ENCODE measurements around the gene CHST8.

The CHST8 gene

DNA sequence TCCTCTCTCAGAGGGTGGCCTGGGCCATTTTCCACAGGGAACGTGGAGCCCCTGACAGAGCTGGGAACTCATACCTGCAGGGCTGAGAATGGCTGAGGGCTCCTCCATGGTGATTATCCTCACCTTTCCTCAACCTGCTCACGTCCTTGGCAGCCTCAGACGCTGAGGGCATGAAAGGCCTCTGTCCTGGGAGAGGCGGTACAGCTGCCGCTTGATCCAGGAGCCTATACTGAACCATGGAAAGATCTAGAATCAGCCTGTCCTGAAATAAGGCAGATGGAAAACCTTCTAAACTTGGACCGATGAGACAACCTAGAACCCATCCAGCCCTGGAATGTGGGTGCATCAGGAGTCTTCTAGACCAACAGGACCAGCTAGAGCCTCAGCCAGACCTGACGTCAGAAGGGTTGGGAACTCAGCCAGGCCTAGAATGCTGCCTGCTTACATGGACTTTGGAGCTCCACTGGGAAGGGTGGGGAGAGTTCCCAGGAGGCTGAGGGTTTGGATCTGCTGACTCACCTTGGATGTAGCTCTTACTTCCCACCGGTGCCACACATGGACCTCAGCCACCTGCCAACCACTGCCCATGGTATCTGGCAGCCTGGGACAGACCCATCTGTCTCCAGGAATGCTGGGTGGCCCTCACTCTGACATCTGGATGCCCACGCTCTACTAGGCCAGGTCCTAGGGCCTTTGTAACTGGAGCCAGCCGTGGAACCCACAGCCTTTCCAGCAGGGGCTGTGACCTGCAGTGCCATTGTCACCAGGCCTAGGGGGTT lies 182.5 kb downstream of the CHST8 start:
- Histone ChIP-seq H3K27me3 (ENCODE audit: low read depth, low read length) (no peaks in the 10 kb centered on the region), H3K36me3 (ENCODE audit: control insufficient read depth in 1 of 2, insufficient read depth in 2 of 2, low read length in 2 of 2) (peaks cover 5 to 32% of the 10 kb centered on the region in 2 donors), H3K27ac (ENCODE audit: low read length) (peak overlapping the region; percentile 6), H3K4me3 (ENCODE audit: low read depth in 1 of 2, low read length in 2 of 2) (no peak overlapping the region), H3K9me3 (ENCODE audit: control insufficient read depth in 1 of 2, low read length in 2 of 2) (no peaks in the 10 kb centered on the region), H3K4me1 (ENCODE audit: control insufficient read depth in 1 of 2, insufficient read depth in 2 of 2, low read length in 2 of 2) (peaks cover 0 to 25% of the 10 kb centered on the region in 2 donors)

DNA sequence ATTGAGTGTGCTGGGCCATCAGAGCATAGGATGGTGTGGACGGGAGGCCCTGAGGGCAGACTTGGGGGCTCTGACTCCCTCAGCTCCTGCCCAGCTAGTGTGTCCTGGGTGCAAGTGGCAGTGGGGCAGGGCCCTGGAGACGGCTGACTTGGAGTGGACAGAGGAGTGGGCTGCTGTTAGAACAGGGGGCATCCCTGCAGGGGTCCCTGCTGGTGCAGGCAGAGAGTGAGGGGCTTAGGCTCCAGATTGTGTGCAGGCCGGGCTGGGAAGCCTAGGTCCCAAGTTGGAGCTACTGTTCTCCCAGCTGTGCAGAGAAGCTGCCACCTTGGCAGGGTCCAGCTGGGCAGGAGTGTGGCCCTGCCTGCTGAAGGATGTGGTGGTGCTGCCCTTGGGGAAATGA lies 183.6 kb downstream of the CHST8 start:
- no peak overlapping the region for H3K4me3 ChIP-seq (ENCODE audit: low read depth in 1 of 2, low read length in 2 of 2)
- no peak overlapping the region for H3K27ac ChIP-seq (ENCODE audit: low read length)
- H3K27me3 ChIP-seq (ENCODE audit: low read depth, low read length): no peaks in the 10 kb centered on the region
- H3K9me3 ChIP-seq (ENCODE audit: control insufficient read depth in 1 of 2, low read length in 2 of 2): no peaks in the 10 kb centered on the region
- peaks cover 0 to 19% of the 10 kb centered on the region in 2 donors for H3K4me1 ChIP-seq (ENCODE audit: control insufficient read depth in 1 of 2, insufficient read depth in 2 of 2, low read length in 2 of 2)
- H3K36me3 ChIP-seq (ENCODE audit: control insufficient read depth in 1 of 2, insufficient read depth in 2 of 2, low read length in 2 of 2): peaks cover 5 to 32% of the 10 kb centered on the region in 2 donors

DNA sequence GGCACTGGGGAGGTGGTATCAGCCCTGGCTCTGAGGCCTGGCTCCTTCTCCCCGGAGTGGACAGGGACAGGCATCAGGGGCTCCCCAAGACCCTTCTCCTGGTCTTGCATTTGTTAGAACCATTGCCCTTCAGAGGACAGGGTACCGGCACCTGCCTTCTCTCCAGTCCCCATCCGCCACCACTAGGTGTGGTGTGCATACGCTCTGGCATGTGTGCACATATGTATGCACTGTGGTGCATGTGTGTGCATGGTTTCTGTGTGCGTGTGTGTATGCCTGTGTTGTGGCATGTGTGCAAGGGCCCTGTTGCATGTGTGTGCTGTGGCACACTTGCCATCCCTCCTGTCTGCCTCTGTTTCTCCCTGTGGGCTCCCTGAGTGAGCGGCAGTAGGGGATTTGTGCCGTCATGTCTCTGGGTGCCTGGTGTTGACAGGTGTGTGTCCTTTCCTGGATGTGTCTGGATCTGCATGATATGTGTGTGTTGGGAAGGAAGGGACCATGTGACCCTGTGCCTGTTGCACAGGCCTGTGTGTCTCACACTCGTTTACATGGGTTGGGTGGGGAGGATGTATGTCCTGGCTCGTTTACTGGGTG lies 184.2 kb downstream of the CHST8 start:
- no peaks in the 10 kb centered on the region for H3K9me3 ChIP-seq (ENCODE audit: control insufficient read depth in 1 of 2, low read length in 2 of 2)
- peaks cover 4 to 33% of the 10 kb centered on the region in 2 donors for H3K36me3 ChIP-seq (ENCODE audit: control insufficient read depth in 1 of 2, insufficient read depth in 2 of 2, low read length in 2 of 2)
- no peaks in the 10 kb centered on the region for H3K27me3 ChIP-seq (ENCODE audit: low read depth, low read length)
- peaks cover 0 to 19% of the 10 kb centered on the region in 2 donors for H3K4me1 ChIP-seq (ENCODE audit: control insufficient read depth in 1 of 2, insufficient read depth in 2 of 2, low read length in 2 of 2)
- no peak overlapping the region for H3K4me3 ChIP-seq (ENCODE audit: low read depth in 1 of 2, low read length in 2 of 2)
- no peak overlapping the region for H3K27ac ChIP-seq (ENCODE audit: low read length)

DNA sequence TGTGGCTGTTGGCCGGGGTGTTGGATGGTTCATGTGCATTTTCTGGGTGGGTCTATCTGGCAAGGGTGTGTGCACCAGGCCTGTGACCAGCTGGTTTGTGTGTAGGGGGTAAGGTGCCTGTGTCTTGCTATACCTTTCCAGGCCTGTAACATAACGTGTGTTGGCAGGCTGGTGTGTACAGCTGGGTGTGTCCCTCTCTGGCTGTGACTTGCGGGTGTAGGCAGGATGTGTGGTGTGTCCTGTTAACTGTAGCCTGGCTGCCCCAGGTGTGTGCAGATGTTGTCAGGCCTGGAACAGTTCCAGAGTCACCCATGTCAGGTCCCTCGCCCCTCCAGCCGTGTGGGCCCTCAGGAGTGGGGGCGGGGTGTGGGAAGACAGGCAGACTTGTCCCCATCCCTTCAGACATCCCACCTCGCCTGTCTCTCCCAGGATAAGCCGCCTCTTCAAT lies 184.7 kb downstream of the CHST8 start:
- Histone ChIP-seq H3K4me3 (ENCODE audit: low read depth in 1 of 2, low read length in 2 of 2) (no peak overlapping the region), H3K36me3 (ENCODE audit: control insufficient read depth in 1 of 2, insufficient read depth in 2 of 2, low read length in 2 of 2) (peaks cover 0 to 33% of the 10 kb centered on the region in 2 donors), H3K27me3 (ENCODE audit: low read depth, low read length) (no peaks in the 10 kb centered on the region), H3K4me1 (ENCODE audit: control insufficient read depth in 1 of 2, insufficient read depth in 2 of 2, low read length in 2 of 2) (peaks cover 0 to 19% of the 10 kb centered on the region in 2 donors), H3K9me3 (ENCODE audit: control insufficient read depth in 1 of 2, low read length in 2 of 2) (no peaks in the 10 kb centered on the region), H3K27ac (ENCODE audit: low read length) (no peak overlapping the region)

DNA sequence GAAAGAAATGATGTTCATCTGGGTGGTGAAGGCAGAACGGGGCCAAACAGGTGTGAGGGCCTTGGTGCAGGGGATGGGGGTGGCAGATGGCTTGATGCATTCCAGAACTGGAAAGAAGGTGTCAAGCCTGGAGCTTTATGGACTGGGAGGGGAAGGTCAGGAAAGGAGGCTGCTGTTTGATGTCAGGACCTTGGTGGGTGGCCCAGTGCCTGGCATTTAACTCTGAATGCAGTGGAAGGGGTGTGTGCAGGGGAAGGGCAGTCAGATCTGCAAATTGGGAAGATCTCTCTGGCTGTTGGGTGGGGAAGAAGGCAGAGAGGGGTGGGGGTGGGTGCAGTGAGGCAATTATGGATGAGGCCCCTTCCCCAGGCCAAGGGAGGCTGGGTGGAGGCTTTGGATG lies 186.6 kb downstream of the CHST8 start:
- no peak overlapping the region for H3K4me3 ChIP-seq (ENCODE audit: low read depth in 1 of 2, low read length in 2 of 2)
- H3K27me3 ChIP-seq (ENCODE audit: low read depth, low read length): no peaks in the 10 kb centered on the region
- no peaks in the 10 kb centered on the region for H3K9me3 ChIP-seq (ENCODE audit: control insufficient read depth in 1 of 2, low read length in 2 of 2)
- peaks cover 6 to 46% of the 10 kb centered on the region in 2 donors for H3K36me3 ChIP-seq (ENCODE audit: control insufficient read depth in 1 of 2, insufficient read depth in 2 of 2, low read length in 2 of 2)
- H3K4me1 ChIP-seq (ENCODE audit: control insufficient read depth in 1 of 2, insufficient read depth in 2 of 2, low read length in 2 of 2): peaks cover 0 to 19% of the 10 kb centered on the region in 2 donors
- H3K27ac ChIP-seq (ENCODE audit: low read length): no peak overlapping the region

DNA sequence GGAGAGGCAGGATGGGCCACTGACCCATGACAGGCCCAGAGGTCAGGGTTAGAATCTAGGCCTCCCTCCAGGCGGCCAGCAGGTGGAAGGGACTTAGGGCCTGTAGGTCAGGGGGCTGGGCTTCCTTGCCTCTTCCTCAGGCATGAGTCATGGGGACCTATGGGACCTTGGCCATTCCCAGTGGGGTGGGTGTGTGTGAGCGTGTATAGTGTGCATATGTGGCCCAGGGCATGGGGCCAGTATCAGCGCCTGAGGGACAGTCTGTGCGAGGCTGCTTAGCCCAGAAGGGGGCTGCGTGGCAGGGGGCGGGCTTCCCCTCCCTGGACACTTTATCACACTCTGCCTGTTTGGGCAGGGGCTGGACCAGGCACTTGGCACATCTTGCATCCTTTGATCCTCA lies 188.2 kb downstream of the CHST8 start:
- peaks cover 6 to 46% of the 10 kb centered on the region in 2 donors for H3K36me3 ChIP-seq (ENCODE audit: control insufficient read depth in 1 of 2, insufficient read depth in 2 of 2, low read length in 2 of 2)
- no peaks in the 10 kb centered on the region for H3K9me3 ChIP-seq (ENCODE audit: control insufficient read depth in 1 of 2, low read length in 2 of 2)

DNA sequence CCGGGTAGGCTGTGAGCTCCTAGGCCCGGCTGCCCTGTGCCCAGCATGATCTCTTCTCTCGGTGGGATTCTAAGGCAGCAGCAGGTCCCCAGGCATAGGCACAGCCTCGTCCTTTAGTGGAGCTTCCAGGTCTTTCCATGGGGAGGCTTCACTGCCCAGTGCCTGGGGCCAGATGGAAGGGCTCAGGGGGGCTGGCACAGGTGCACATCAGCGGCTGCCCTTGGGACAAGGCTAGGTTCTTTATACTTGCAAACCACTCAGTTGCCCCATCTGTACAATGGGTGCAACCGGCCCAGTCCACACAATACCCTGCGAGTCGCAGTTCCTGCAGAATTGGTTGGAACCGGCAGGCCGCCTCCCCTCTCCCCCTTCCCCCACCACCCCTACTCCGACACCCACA lies 189.1 kb downstream of the CHST8 start:
- Histone ChIP-seq H3K4me3 (ENCODE audit: low read depth in 1 of 2, low read length in 2 of 2) (no peak overlapping the region), H3K9me3 (ENCODE audit: control insufficient read depth in 1 of 2, low read length in 2 of 2) (no peaks in the 10 kb centered on the region), H3K4me1 (ENCODE audit: control insufficient read depth in 1 of 2, insufficient read depth in 2 of 2, low read length in 2 of 2) (peaks cover 0 to 4% of the 10 kb centered on the region in 2 donors), H3K36me3 (ENCODE audit: control insufficient read depth in 1 of 2, insufficient read depth in 2 of 2, low read length in 2 of 2) (peaks cover 6 to 44% of the 10 kb centered on the region in 2 donors), H3K27me3 (ENCODE audit: low read depth, low read length) (no peaks in the 10 kb centered on the region), H3K27ac (ENCODE audit: low read length) (no peak overlapping the region)

More for the DNA sequence above, 188.2 kb downstream of the CHST8 start:
- no peak overlapping the region for H3K27ac ChIP-seq (ENCODE audit: low read length)
- no peak overlapping the region for H3K4me3 ChIP-seq (ENCODE audit: low read depth in 1 of 2, low read length in 2 of 2)
- peaks cover 0 to 9% of the 10 kb centered on the region in 2 donors for H3K4me1 ChIP-seq (ENCODE audit: control insufficient read depth in 1 of 2, insufficient read depth in 2 of 2, low read length in 2 of 2)
- H3K27me3 ChIP-seq (ENCODE audit: low read depth, low read length): no peaks in the 10 kb centered on the region

DNA sequence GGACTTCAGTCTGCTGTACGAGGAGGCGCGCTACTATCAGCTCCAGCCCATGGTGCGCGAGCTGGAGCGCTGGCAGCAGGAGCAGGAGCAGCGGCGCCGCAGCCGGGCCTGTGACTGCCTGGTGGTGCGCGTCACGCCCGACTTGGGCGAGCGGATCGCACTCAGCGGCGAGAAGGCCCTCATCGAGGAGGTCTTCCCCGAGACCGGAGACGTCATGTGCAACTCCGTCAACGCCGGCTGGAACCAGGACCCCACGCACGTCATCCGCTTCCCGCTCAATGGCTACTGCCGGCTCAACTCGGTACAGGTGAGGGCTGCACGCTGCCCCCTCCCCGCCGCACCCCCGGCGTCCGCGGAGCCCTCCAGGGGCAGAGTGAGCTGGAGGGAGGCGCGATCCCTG lies 189.5 kb downstream of the CHST8 start:
- H3K36me3 ChIP-seq (ENCODE audit: control insufficient read depth in 1 of 2, insufficient read depth in 2 of 2, low read length in 2 of 2): peaks cover 6 to 44% of the 10 kb centered on the region in 2 donors
- no peak overlapping the region for H3K27ac ChIP-seq (ENCODE audit: low read length)
- no peaks in the 10 kb centered on the region for H3K27me3 ChIP-seq (ENCODE audit: low read depth, low read length)
- H3K4me1 ChIP-seq (ENCODE audit: control insufficient read depth in 1 of 2, insufficient read depth in 2 of 2, low read length in 2 of 2): no peaks in the 10 kb centered on the region
- no peak overlapping the region for H3K4me3 ChIP-seq (ENCODE audit: low read depth in 1 of 2, low read length in 2 of 2)
- H3K9me3 ChIP-seq (ENCODE audit: control insufficient read depth in 1 of 2, low read length in 2 of 2): no peaks in the 10 kb centered on the region

DNA sequence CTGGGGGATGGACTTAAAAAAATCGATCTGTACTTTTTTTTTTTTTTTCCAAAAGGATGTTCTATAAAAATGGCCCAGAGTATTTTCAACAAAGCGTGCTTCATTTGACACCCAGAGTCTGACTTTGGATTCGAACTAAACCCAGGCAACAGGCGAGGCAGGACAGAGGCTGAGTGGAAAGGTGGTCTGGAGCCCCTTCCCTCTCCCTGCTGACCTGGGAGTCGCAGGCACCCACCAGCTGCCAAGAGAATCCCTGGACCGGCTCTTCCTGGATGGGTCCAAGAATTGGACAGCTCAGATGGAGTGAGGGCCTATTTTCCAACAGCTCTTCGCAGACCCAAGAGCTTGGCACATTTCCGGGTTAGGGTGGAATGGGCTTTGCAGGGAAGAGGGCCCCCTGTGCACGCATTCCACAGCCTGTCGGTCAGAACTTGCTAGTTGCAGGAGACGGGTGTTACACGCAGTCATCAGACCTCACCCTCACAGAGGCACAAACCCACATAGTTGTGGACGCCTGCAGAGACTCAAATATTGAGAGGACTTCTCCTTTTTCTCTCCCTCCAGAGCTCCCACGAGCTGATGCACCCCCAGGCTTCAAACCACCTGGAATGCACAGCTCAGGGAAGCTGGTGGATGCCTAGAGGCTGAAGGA lies 190.1 kb downstream of the CHST8 start:
- Histone ChIP-seq H3K27me3 (ENCODE audit: low read depth, low read length) (no peaks in the 10 kb centered on the region), H3K27ac (ENCODE audit: low read length) (no peak overlapping the region), H3K9me3 (ENCODE audit: control insufficient read depth in 1 of 2, low read length in 2 of 2) (no peaks in the 10 kb centered on the region), H3K4me3 (ENCODE audit: low read depth in 1 of 2, low read length in 2 of 2) (no peak overlapping the region), H3K4me1 (ENCODE audit: control insufficient read depth in 1 of 2, insufficient read depth in 2 of 2, low read length in 2 of 2) (no peaks in the 10 kb centered on the region), H3K36me3 (ENCODE audit: control insufficient read depth in 1 of 2, insufficient read depth in 2 of 2, low read length in 2 of 2) (peaks cover 6 to 41% of the 10 kb centered on the region in 2 donors)

DNA sequence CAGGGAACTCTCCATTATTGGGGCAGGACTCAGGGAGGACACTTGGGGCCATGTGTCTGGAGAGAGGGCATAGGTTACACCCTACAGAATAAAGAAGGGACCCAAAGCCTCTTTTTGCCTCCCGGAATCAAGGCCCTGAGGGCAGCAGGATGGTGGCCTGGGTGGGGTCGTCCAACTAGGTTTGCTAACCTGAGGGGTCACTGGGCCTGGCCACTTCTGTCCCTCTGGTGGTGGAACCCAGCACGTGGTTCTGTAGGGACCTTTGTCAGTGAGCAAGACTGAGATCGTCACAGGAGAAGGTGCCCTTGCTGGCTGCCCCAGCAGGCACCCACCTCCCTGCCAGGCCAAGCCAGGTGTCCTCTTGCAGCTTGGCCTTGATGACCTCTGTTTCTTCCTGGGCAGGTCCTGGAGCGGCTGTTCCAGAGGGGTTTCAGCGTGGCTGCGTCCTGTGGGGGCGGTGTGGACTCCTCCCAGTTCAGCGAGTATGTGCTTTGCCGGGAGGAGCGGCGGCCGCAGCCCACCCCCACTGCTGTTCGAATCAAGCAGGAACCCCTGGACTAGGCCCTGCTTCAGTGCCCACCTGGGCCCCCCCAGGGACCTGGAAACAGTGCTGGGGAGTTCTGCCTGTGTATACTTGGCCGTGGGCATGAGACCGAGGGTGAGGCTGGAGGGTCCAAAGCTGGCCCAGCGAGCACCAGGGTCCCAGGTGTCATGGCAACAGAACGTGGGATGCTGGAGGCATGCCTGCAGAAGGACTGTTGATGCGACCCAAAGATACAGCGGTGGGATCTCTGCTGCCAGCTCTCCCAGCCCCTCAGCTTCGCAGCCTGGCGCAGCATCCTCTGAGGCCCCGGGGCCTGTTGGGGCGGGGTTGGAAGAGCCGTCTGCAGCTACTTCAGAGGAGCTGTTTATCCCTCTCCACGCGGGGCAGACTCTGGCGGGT lies 190.9 kb downstream of the CHST8 start:
- H3K27ac ChIP-seq (ENCODE audit: low read length): no peak overlapping the region
- H3K4me1 ChIP-seq (ENCODE audit: control insufficient read depth in 1 of 2, insufficient read depth in 2 of 2, low read length in 2 of 2): no peaks in the 10 kb centered on the region
- H3K27me3 ChIP-seq (ENCODE audit: low read depth, low read length): no peaks in the 10 kb centered on the region
- H3K9me3 ChIP-seq (ENCODE audit: control insufficient read depth in 1 of 2, low read length in 2 of 2): no peaks in the 10 kb centered on the region
- H3K36me3 ChIP-seq (ENCODE audit: control insufficient read depth in 1 of 2, insufficient read depth in 2 of 2, low read length in 2 of 2): peaks cover 6 to 37% of the 10 kb centered on the region in 2 donors
- no peak overlapping the region for H3K4me3 ChIP-seq (ENCODE audit: low read depth in 1 of 2, low read length in 2 of 2)
